H9 (cell line): ENCODE results near the gene UTP20. TPM values are rescaled to one million over a fixed set of nuclear protein-coding genes. Genes with fewer than 3 reads are reported as not detected.

ENCODE experiments used
- DNase-seq: peaks from one replicate; pipeline ENCODE4 v3.0.0-alpha.2; 2017
- H2AFZ ChIP-seq: one replicate; pipeline ENCODE4 v1.6.1; 2013; ENCODE audit warnings: mild to moderate bottlenecking, low read length, control low read depth, moderate library complexity
- H2AK5ac ChIP-seq: 2 replicates; pipeline ENCODE4 v1.6.1; 2013; ENCODE audit warnings: low read length, control low read depth, mixed read lengths; ENCODE audit not compliant: insufficient read length
- H2BK120ac ChIP-seq: one replicate; pipeline ENCODE4 v1.6.1; 2013; ENCODE audit warnings: low read depth, mild to moderate bottlenecking, low read length, control low read depth, inconsistent platforms; ENCODE audit not compliant: poor library complexity, severe bottlenecking
- H2BK12ac ChIP-seq: 2 replicates; pipeline ENCODE4 v1.6.1; 2013; ENCODE audit warnings: low read length, control low read depth, mixed read lengths, low read depth; ENCODE audit not compliant: insufficient read length
- H2BK15ac ChIP-seq: 2 replicates; pipeline ENCODE4 v1.6.1; 2013; ENCODE audit warnings: low read depth, low read length, control low read depth
- H2BK20ac ChIP-seq: one replicate; pipeline ENCODE4 v1.6.1; 2013; ENCODE audit warnings: low read depth, mild to moderate bottlenecking, low read length, control low read depth, inconsistent platforms; ENCODE audit not compliant: poor library complexity, severe bottlenecking
- H2BK5ac ChIP-seq: 2 replicates; pipeline ENCODE4 v1.6.1; 2013; ENCODE audit warnings: low read length, control low read depth, mixed read lengths; ENCODE audit not compliant: insufficient read length
- H3K14ac ChIP-seq: 2 replicates; pipeline ENCODE4 v1.6.1; 2013; ENCODE audit warnings: low read length, control low read depth; ENCODE audit not compliant: insufficient read depth
- H3K18ac ChIP-seq: 2 replicates; pipeline ENCODE4 v1.6.1; 2013; ENCODE audit warnings: low read depth, mild to moderate bottlenecking, mixed read lengths, low read length, control low read depth; ENCODE audit not compliant: insufficient read length
- H3K23ac ChIP-seq: 2 replicates; pipeline ENCODE4 v1.6.1; 2013; ENCODE audit warnings: low read length, control low read depth, mixed read lengths, low read depth; ENCODE audit not compliant: insufficient read length
- H3K23me2 ChIP-seq: 2 replicates; pipeline ENCODE4 v1.6.1; 2013; ENCODE audit warnings: low read depth, mild to moderate bottlenecking, mixed read lengths, low read length, control low read depth; ENCODE audit not compliant: insufficient read length, poor library complexity, severe bottlenecking
- H3K27ac ChIP-seq: 2 replicates; pipeline ENCODE4 v1.5.1; 2013; ENCODE audit warnings: low read length, control low read depth, mixed read lengths, low read depth; ENCODE audit not compliant: insufficient read length
- H3K27me3 ChIP-seq: 2 replicates; pipeline ENCODE4 v1.6.1; 2013; ENCODE audit warnings: low read length, control low read depth, inconsistent platforms; ENCODE audit not compliant: insufficient read depth
- H3K4ac ChIP-seq: 2 replicates; pipeline ENCODE4 v1.6.1; 2013; ENCODE audit warnings: low read depth, mild to moderate bottlenecking, control low read depth, inconsistent platforms, low read length, moderate library complexity
- H3K4me1 ChIP-seq: 2 replicates; pipeline ENCODE4 v1.6.1; 2013; ENCODE audit warnings: low read length, control low read depth, inconsistent platforms; ENCODE audit not compliant: insufficient read depth
- H3K4me2 ChIP-seq: 2 replicates; pipeline ENCODE4 v1.6.1; 2013; ENCODE audit warnings: low read length, control low read depth, mixed read lengths; ENCODE audit not compliant: insufficient read length, insufficient read depth
- H3K56ac ChIP-seq: 2 replicates; pipeline ENCODE4 v1.6.1; 2013; ENCODE audit warnings: low read depth, mild to moderate bottlenecking, mixed read lengths, low read length, control low read depth; ENCODE audit not compliant: insufficient read length
- H3K79me1 ChIP-seq: 2 replicates; pipeline ENCODE4 v1.6.1; 2013; ENCODE audit warnings: low read depth, mild to moderate bottlenecking, moderate library complexity, low read length, control low read depth, inconsistent platforms; ENCODE audit not compliant: insufficient read depth, poor library complexity, severe bottlenecking
- H3K79me2 ChIP-seq: 2 replicates; pipeline ENCODE4 v1.6.1; 2013; ENCODE audit warnings: low read length, control low read depth, inconsistent platforms; ENCODE audit not compliant: insufficient read depth
- H3K9ac ChIP-seq: 2 replicates; pipeline ENCODE4 v1.6.1; 2013; ENCODE audit warnings: low read length, control low read depth, mixed read lengths; ENCODE audit not compliant: insufficient read length; ENCODE audit errors: extremely low read depth
- H3K9me3 ChIP-seq: one replicate; pipeline ENCODE4 v1.6.1; 2013; ENCODE audit warnings: low read depth, low read length, inconsistent platforms; ENCODE audit not compliant: control insufficient read depth
- H3T11ph ChIP-seq: one replicate; pipeline ENCODE4 v1.6.1; 2013; ENCODE audit warnings: mild to moderate bottlenecking, low read length, control low read depth, inconsistent platforms
- H4K20me1 ChIP-seq: one replicate; pipeline ENCODE4 v1.6.1; 2013; ENCODE audit not compliant: control insufficient read depth, insufficient read length, insufficient read depth
- H4K5ac ChIP-seq: 2 replicates; pipeline ENCODE4 v1.6.1; 2013; ENCODE audit warnings: low read depth, mild to moderate bottlenecking, mixed read lengths, low read length, control low read depth; ENCODE audit not compliant: insufficient read length
- H4K8ac ChIP-seq: replicated peaks from 2 replicates; pipeline ENCODE4 v1.6.1; 2013; ENCODE audit warnings: low read length, control low read depth, mixed read lengths, low read depth; ENCODE audit not compliant: insufficient read length
- H4K91ac ChIP-seq: 2 replicates; pipeline ENCODE4 v1.6.1; 2013; ENCODE audit warnings: low read depth, mild to moderate bottlenecking, moderate library complexity, mixed read lengths, low read length, control low read depth; ENCODE audit not compliant: insufficient read length
- H3K27ac Mint-ChIP-seq, 3 experiments: 2 replicates in 2 of 3; 3 replicates in 1 of 3; pipeline ENCODE4 v1.8.0; 2020 to 2021; ENCODE audit warnings: mixed read lengths in 3 of 3, mild to moderate bottlenecking in 1 of 3, moderate library complexity in 1 of 3
- H3K27me3 Mint-ChIP-seq: 2 replicates; pipeline ENCODE4 v1.8.0; 2021; ENCODE audit warnings: low read depth, mild to moderate bottlenecking, moderate library complexity, mixed read lengths
- H3K36me3 Mint-ChIP-seq, 3 experiments: 2 replicates in 2 of 3; 3 replicates in 1 of 3; pipeline ENCODE4 v1.8.0; 2020 to 2021; ENCODE audit warnings: low read depth in 3 of 3, mixed read lengths in 3 of 3; ENCODE audit not compliant: insufficient read depth in 1 of 3
- H3K4me1 Mint-ChIP-seq, 2 experiments: 2 replicates each; pipeline ENCODE4 v1.8.0; 2020; ENCODE audit warnings: mixed read lengths in 2 of 2
- H3K4me3 Mint-ChIP-seq, 2 experiments: 2 replicates in 1 of 2; 3 replicates in 1 of 2; pipeline ENCODE4 v1.8.0; 2020 to 2021; ENCODE audit warnings: mild to moderate bottlenecking in 2 of 2, mixed read lengths in 2 of 2, moderate library complexity in 1 of 2
- H3K9me3 Mint-ChIP-seq, 2 experiments: 2 replicates in 1 of 2; 3 replicates in 1 of 2; pipeline ENCODE4 v1.8.0; 2020; ENCODE audit warnings: mild to moderate bottlenecking in 2 of 2, mixed read lengths in 2 of 2, moderate library complexity in 1 of 2
- CTCF ChIP-seq: fragments of 200-600 bp; sonication (generic); conservative IDR thresholded peaks from 3 replicates; pipeline ENCODE4 v1.8.0; 2021; ENCODE audit warnings: antibody characterized with exemption, mild to moderate bottlenecking
- WGBS: extraction: QIAGEN DNeasy Blood & Tissue Kit; methylation state at CpG from one replicate; pipeline ENCODE4 v1.1.7; 2013; ENCODE audit warnings: missing lambda C conversion rate, low lambda C conversion rate, mixed read lengths; ENCODE audit not compliant: insufficient read length; ENCODE audit errors: extremely low coverage; 5-methylcytosine and 5-hydroxymethylcytosine counted together
- total RNA-seq: library from RNA; stranded (reverse); gene quantifications from 2 replicates; pipeline ENCODE4 v1.2.1, GENCODE V29; 2021

Gene UTP20
- total RNA-seq, 1 experiment from 2014 or later, result 38.3 TPM

GRCh38 chr12:101277443-101277842 is 2.5 kb upstream of the UTP20 start:
- H3T11ph ChIP-seq, result no peak overlapping the region
- Mint-ChIP-seq H3K36me3 (peaks cover 0 to 7% (median 0%) of the 10 kb centered on the region in 3 experiments; a peak in 3 of 7 replicates), H3K4me3 (no peak overlapping the region), H3K4me1 (0 out of 4 replicates have a peak, but pooled peaks cover 0 to 4% of the 10 kb centered on the region in 2 experiments), H3K27ac (no peak overlapping the region), H3K27me3 (peaks cover 3% of the 10 kb centered on the region; the same call in 1 of the 2 replicates), H3K9me3 (no peaks in the 10 kb centered on the region)
- no peak overlapping the region for H2BK120ac ChIP-seq
- H4K20me1 ChIP-seq, result no peaks in the 10 kb centered on the region
- no peaks in the 10 kb centered on the region for H3K27me3 ChIP-seq
- no peak overlapping the region for H4K5ac ChIP-seq
- H3K23ac ChIP-seq, result no peak overlapping the region
- no peaks in the 10 kb centered on the region for H3K4me1 ChIP-seq
- WGBS, result no CpG with 5 or more reads among the region's 3 CpGs
- peaks cover 4% of the 10 kb centered on the region; the same call in 1 of the 2 replicates for H3K79me2 ChIP-seq
- H3K4ac ChIP-seq, result no peak overlapping the region
- no peak overlapping the region for H2BK12ac ChIP-seq
- no peak overlapping the region for H3K14ac ChIP-seq
- H2AK5ac ChIP-seq, result no peak overlapping the region
- no peak overlapping the region for H3K9ac ChIP-seq
- H2BK15ac ChIP-seq, result no peak overlapping the region
- H4K8ac ChIP-seq, result no peak overlapping the region
- H3K9me3 ChIP-seq, result no peaks in the 10 kb centered on the region
- H3K56ac ChIP-seq, result no peak overlapping the region
- peaks cover 3% of the 10 kb centered on the region for H3K23me2 ChIP-seq
- no peak overlapping the region for H2BK5ac ChIP-seq
- H4K91ac ChIP-seq, result no peak overlapping the region
- no peak overlapping the region for H2AFZ ChIP-seq
- H3K27ac ChIP-seq, result no peak overlapping the region
- no peak overlapping the region for H3K4me2 ChIP-seq
- no peak overlapping the region for H3K18ac ChIP-seq
- TF ChIP-seq CTCF, result no peak
- H2BK20ac ChIP-seq, result no peak overlapping the region
- no peak for DNase-seq
- no peaks in the 10 kb centered on the region for H3K79me1 ChIP-seq
